HUDEP-2 (cell line): Measurements from ENCODE around the gene ARID3B.
"Not testable (repeated sequence)": the region's sequence is repeated elsewhere in the genome, so short reads cannot be mapped to it uniquely, and the experiment has no call there.

Experiments
- DNase-seq, 76 experiments: peaks; one replicate each; lab custom pipeline; 2025; ENCODE audit not compliant: unreplicated experiment in 76 of 76; lab: John Stamatoyannopoulos, UW

Gene ARID3B

DNA sequence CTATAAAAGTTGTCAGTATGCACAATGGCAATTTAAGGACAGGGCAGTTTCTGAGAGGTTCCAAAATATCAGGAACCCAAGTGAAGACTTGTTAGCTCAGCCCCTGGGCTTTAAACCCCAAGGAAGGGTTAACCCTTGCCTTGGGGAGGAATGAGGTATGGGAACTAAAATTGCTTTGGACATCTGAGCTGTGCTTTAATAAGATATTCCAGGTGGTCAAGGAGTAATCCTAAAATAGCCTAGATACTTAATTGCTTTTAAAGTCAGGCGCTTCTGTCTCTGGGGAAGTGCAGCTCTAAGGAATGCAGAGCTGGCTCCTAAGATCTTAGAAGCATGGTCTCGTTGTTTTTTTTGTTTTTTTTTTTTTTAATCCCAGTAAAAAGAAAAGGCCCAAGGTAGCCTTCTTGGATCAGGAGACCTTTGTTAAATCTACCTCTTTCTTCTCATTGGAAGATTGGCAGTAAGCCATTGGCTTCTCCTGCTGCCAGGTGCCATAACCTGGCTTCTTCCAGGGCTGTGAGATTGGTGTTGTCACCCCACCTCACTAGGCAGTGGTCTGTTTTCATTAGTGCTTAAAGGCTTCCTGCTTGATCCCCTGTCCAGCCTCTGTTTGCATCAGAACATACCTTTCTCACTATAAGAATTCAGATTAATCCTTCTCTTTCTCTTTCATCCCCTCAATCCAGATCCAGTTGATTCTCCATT, 24.5 kb downstream of the ARID3B start:
- DNase-seq: no peak

DNA sequence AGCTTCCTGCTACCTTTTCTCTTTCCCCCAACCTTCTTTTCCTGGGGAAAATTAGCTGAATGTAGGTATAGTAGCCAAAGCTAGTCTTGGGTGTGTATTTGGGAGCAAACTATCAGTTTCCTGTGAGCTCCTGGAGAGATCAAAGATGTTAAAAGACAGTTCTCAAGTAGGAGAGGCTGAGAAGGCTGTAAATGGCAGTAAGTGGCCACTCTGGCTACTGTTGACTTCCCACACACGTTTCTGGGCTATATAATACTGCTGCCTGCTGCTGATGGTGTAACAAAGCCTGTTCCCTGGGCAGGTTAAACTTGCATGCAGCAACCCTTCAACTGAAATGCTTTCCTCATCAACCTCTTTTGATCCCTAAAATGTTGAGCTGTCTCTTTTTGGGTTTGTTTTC, 27.6 kb downstream of the ARID3B start:
- DNase-seq: no peak

DNA sequence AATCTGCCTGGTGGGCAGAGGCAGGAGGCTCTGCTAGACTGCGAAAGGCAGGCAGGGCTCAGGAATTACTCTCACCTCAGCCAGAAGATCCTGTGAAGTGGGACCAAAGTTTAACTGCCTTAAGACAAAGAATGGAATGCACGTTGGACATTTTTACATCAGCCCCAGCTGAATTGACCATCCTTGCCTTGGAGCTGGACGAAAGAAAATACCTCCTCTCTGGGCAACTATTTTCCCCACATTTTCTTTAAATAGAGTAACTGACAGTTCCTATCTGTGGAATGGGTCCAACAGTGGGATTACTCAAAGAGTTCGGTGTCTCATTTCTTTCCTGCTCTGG, 28.7 kb downstream of the ARID3B start:
- DNase-seq: no peak

DNA sequence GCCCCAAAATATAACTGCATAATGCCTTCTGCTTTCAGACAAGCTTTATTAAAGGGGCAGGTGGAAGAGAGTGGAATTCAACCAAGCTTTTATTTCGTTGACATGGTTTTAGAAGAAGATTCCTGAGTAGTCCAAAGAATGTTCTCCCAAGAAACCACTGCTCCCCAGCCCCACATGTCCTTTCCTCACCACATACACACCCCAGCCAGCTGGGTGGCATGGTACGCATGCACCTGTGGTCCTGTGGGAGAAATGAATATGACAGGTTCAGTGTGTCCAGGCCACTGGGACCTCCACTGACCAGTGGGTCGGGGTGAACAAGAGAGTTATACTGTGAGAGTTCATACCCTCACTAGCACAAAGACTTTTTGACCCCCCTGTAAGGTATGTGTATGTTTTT, 30.2 kb downstream of the ARID3B start:
- DNase-seq: no peak

DNA sequence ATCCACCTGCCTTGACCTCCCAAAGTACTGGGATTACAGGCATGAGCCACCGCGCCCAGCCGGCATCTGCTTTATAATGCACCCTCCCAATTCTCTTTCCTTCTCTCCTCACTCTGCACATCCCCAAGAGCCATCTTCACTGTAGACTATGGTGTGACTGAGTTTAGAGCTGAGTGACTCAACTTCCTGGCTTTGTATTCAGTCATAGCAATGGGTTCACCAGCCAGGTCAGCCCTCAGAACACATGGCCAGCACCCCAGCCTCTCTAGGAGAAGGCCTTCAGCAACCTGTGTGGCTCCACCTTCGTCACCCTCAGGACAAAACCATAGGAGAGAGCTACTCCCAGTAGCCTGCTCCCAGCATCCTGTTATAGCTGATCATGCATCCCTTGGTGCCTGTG, 33.0 kb downstream of the ARID3B start:
- DNase-seq: no peak

DNA sequence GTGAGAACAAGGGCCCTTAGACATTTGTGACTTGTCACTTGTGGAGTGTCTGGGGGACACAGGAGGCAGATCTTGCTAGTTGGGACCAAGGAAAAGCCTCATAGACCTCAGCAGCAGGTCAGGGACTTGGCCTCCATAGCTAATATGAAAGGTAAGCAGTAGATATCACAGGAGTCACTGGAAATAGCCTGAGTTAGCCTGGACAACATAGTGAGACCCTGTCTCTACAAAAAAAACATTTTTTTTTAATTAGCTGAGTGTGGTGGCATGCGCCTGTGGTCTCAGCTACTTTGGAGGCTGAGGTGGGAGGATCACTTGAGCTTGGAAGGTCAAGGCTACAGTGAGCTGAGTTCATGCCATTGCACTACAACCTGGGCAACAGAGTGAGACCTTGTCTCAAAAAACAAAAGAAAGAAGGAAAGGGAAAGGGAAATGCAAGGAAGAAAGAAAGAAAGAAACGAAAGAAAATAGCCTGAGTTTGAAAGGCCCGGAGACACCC, 37.5 kb downstream of the ARID3B start:
- no peak for DNase-seq

DNA sequence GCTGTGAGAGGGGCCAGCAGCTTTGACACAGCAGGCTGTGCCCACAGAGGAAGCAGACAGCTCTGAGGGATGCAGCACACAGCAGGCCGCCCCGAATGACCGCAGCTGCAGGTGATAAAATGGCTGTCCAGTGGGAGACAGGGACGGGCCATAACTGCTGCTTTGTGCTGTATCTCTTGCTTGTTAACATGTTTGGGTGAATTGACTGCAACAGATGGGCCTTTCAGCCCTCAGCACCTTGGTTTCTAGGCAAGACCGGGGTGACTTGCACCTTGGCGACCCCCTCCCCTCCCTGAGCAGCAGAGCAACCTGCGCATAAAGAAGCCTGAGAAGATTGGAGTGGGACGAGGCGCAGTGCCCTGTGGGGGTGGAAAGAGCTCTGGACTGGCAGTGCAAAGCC, 38.0 kb downstream of the ARID3B start:
- no peak for DNase-seq

DNA sequence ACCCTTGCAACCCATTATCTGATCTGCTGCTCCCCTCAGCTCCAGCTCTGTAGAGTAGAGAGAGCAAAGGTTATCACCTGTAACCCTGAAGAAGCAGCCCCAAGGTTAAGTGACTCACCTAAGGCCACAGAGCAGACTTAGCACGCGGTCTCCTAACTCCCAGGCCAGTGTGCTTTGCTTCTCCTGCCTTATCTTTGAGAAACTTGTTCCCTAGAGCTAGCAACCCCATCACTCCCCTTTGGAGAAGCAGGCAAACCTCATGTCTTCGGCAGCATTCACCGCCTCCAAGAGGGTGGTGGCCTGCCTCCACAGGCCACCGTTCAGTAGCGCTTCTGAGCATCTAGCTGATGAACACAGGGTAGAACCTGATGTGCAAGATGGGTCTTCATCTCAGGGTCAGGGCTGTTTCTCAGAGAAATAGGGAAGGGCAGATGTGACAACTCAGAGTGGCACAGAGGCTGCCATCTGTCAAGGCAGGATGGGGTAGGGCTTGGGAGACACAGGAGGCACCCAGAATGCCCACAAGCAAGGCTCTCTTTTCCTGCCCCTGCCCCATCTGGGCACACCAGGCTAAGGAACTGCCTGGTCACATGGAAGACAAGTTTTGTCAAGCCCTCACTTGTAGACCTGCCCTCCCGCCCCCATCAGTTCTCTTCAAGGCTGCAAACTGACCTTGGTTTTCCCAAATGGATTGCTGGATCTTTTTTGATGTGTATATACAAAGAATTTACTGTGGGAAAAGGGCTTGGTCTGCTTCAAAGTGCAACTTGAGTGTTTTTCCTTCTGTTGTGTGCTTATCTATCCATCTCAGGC, 39.7 kb downstream of the ARID3B start:
- no peak for DNase-seq

DNA sequence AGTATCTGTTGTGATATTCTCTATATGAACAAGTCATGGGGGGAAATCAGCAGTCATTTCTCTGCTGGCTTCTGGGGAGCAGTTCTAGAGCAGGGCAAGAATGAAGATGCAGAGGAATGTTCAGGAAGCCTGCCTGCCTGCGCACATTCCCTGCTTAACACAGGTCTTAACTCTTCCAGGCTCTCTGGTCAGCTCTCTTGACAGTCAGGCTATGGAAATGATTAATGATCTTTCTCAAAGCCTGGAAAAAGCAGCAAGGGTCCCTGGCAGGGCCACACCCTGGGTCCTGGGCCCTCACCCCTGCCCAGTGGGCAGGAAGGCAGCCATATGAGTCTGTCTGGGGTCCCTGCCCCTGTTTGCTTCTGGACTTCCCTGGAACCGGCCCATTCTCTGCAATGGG, 43.2 kb downstream of the ARID3B start:
- no peak for DNase-seq

DNA sequence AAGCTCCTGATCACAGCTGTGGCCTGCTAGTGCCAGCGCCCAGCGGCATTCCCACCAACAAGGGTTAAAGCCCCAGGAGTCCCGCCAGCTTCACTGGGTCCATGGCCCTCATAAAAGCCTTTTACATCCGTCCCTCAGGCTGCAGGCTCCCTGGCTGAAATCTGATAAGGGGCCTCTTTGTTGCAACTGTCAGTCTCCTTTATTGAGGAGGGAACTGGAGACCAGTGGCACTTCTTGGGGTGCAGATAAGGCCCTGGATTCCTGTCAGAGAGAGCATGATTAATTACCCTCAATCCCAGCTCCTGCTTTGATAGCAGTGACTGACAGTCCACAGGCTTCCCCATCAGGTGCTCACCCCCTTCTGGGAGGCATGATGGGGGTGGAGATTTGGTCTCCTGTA, 43.8 kb downstream of the ARID3B start:
- peak in 13 of 76 experiments; percentile 1 to 36 (median 20) for DNase-seq

DNA sequence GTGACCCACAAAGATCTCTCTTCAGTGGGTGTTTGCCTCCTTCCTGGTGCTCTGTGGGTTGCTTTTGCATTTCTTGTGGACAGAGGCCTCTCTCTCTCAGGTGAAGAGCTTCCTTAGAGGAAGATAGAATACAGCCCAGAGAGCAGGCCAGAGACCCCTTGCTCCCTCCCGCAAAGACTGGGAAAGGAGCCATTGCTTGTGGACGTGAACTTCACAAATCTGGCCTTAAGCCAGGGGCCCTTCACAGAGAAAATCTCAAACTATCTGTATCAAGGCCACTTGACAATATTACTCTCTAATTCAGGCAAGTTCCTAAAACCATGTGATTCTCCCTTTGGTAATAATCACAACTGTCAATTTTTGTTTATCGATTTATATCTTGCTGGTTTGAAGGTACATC, 44.2 kb downstream of the ARID3B start:
- DNase-seq: no peak

DNA sequence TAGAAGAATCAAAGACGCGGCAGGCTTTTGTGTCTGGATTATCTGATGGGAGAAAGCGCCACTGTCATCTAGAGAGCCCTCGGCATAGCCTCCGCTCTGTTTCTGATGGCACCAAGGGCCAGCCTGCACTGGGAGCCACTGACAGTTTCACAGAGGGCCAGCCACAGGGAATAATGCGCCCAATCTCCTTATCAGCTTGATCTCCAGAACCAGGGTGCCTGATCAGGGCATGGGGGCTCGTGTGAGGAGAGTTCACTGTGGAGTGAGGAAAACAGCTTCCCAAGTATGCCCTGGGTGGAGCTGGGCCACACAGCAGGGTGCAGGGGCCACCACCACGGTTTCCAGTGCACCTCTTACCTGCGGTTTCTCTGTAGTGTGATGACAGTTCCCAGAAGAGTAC, 44.8 kb downstream of the ARID3B start:
- DNase-seq: no peak

DNA sequence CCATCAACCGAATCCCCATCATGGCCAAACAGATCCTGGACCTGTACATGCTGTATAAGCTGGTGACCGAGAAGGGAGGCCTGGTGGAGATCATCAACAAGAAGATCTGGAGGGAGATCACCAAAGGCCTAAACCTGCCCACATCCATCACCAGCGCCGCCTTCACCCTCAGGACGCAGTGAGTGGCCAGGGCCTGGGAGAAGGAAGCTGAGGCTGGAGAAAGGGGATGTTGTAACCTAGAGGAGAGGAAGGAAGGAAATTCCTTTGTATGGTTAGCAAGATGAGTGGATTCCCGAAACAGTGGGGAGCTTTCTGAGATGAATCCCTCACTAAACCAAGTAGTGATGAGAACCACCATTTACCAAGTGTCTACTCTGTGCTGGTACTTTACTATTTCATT, 48.8 kb downstream of the ARID3B start:
- DNase-seq: no peak

DNA sequence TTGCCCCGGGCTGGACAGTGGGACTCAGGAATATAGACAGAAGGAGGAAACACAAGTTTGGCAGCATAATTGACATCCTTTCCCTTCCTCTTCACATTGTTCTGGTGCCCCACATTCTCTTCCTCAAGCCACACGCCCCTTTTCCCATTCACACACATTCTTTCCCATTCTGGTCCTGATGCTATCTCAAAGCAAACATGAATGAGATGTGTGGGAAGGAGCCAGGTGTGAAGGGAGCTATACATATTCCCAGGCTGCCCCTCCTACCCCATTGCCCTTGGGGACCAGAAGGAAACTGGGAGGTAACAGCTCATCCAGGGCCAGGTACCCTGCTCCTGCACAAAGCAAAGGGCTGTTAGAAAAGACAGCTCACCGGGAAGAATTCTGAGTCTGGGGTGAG, 51.2 kb downstream of the ARID3B start:
- no peak for DNase-seq

DNA sequence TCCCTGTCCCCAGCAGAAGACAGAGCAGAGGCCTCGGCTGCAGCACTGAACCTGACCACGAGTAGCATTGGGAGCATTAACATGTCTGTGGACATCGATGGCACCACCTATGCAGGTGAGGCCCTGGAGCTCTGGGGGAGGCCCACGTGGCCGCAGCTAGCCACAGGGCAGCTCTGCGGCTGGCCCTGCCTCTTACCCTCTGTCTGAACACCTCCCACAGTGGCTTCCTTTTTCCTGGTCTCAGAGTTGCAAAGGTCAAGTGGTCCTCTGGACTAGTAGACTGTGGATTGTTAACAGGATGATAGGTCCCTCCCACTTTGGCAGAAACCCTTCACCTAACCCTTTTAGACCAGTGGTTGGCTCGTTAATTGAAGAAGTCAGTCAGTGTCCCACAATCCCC, 52.1 kb downstream of the ARID3B start:
- no peak for DNase-seq

DNA sequence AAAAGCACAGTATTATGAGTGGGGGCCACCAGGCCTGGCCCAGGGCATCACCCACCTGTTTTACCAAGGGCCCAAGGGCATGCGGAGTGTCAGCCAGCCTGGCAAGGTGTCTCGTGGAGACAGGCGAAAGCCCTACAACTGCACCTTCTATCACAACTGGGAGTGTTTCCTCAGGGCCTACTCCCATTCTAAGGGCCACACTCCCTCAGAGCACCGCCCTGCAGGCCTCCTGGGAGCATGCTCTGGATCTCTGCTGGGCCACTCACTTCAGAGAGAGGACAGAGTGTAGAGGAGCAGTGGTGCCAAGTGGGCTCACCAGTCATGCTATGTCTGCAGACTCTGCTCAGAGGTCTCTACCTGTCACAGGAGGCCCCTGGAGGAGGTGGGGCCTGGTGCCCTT, 53.4 kb downstream of the ARID3B start:
- DNase-seq: no peak

DNA sequence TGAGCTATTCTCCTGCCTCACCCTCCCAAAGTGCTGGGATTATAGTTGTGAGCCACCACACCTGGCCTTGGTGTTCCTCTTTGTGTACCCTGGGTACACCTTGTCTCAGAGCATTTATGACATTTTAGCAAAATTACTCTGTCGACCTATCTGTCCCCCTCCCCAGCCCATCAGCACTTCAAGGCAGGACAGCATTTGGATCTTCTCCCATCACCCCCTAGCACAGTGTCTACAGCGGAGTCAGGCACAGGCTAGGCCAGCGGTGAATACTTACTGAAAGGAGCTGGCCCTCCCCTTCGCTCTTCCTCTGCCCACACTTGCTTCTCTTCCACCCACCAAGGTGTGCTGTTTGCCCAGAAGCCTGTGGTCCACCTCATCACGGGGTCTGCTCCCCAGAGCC, 54.3 kb downstream of the ARID3B start:
- no peak for DNase-seq

DNA sequence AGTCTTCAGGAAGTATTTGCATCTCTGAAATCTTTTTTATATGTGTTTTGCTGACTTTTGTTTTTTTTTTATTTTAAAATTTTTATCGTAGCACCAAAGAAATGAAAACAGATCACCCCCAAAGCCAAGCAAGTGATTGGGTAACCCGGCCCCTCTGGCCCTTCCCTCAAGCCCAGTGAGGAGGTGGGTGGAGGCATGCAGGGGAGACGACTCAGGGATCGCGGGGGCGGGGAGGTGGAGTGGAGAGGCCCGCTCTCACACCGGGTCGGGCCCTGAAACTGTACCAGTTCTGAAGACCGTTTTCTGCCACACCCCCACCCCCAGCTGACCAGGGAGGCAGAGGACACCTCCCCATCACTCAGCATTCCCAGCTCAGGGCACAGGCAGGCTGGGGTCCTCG, 55.7 kb downstream of the ARID3B start:
- DNase-seq: peak in 1 of 76 experiments; percentile 9

DNA sequence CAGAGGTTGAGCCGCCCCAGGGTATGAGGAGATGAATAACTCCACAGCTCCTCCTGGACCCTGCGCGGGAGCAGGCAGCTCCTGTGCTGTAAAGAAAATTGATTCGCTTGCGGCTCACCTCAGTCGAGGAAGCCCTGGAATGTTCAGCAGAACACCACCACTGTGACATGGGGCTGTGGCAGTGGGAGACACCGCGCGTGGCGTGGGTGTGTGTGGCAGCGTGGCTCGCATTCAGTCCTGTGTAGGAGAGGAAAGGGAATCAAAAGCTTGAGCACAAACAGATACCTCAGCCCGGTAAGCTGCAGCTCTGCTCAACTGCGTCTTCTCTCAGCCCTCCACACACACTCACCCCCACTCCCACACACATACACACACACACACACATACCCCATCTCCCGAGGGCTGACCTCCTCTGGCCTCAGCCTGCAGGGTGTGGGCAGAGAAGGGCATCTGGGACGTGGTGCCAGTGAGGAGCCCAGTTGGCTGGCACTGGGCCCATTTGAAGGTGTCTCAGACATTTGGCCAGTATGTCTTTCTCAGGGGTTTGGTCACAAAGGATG, 56.2 kb downstream of the ARID3B start:
- DNase-seq: not testable (repeated sequence)

DNA sequence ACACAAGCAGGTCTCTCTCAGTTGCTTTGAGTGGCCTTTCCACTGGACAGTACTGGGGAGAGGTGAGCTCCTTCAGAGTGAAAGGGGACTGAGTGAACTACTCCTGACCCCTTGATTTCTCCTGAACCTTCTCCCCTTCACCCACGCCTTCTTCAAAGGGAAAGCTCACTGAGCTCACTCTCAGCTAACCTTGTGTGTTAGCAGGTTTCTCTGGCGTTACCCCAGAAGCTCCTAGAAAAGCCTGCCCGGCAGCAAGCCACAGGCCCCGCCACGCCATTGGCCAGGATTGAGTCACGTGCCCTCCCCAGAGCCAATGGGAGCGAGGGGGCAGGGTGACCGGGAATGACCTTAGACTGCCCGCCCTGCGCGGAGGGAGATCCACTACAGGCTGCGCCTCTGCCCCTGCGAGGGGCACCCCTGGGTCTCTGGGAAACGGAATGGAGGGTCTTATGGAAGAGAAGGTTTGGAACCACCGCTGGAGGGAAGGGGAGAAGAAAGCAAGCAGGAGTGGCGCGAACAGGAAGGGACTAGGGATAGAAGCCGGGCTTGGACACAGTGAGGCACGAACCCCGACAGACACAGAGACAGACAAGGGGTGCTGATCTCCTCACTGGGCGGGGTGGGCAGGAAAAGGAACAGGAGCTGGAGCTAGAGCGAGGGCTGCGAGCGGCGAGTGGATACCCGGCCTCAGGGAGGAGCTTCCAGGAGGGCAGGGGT, 57.3 kb downstream of the ARID3B start:
- peak in 74 of 76 experiments; percentile 32 to 96 (median 89) for DNase-seq

DNA sequence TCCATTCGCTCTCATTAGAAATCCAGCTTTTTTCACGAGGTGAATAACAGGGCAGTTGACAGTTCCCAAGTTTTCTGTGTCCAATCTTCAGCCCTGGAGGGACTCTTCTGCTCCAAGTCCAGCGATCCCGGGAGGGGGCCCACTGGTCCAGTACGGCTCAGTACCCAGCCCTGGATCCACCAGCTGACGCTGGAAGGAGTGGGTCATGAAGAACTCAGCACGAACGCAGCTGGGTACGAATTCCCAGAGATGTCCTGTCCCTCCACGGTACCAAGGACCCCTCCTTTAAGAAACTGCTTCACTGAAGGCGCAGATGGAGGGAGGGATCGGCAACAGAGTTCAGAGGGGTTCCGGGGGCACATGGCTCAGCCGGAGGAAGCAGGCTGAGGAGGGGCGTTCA, 58.1 kb downstream of the ARID3B start:
- no peak for DNase-seq
